ENCODE data around the gene PLCB2.
A peak's percentile ranks its signal among the peaks of the same experiment; 100 is the strongest.

Gene PLCB2

DNA sequence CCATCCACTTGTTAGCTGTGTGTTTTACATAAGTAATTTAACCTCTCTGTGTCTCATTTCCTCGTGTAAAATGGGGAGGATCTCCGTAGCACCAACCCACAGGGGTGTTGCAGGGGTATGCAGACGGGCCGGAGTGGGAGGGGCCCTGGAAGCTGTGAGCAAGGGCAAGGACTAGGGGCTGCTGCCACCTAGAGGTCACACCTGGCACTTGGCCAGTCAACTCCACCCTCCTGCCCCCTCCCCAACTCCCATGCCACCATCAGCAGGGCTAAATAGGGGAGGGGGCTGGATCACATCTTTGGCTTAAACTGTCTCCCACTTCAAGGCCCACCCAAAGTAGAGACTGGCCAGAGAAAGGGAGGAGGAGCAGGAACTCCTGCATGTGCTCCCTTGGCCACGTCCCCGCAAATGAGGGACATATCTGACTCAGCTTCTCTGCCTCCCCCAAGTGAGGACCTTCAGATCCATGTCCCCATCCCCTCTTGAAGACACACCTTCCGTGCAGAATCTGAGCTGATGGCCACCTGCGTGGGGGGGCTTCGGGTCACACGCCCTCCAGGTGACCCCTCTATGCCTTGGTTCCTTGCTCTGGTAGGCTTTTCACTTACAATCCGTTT, 30.4 kb upstream of the PLCB2 start:
- Histone ChIP-seq H2AK5ac (ENCODE audit: low read length) (no peak overlapping the region), H4K8ac (ENCODE audit: low read depth, low read length) (no peak overlapping the region), H2BK120ac (ENCODE audit: low read depth, low read length) (no peak overlapping the region), H2BK5ac (ENCODE audit: low read length) (no peak overlapping the region), H3K4ac (ENCODE audit: low read depth, low read length) (no peak overlapping the region), H3K4me1 (ENCODE audit: control insufficient read depth, low read depth, low read length) (no peaks in the 10 kb centered on the region), H2BK15ac (replicated peaks; ENCODE audit: low read depth) (no peak overlapping the region), H3K18ac (ENCODE audit: low read length) (no peak overlapping the region), H3K4me2 (ENCODE audit: low read length) (no peak overlapping the region), H3K79me2 (ENCODE audit: control insufficient read depth, insufficient read depth, low read length) (no peaks in the 10 kb centered on the region), H3K27me3 (ENCODE audit: insufficient read depth, low read length, poor library complexity) (no peaks in the 10 kb centered on the region), H3K36me3 (ENCODE audit: control insufficient read depth, insufficient read depth, low read length) (no peaks in the 10 kb centered on the region), H3K79me1 (ENCODE audit: low read length) (no peaks in the 10 kb centered on the region), H3K27ac (ENCODE audit: low read depth, low read length) (no peak overlapping the region), H4K5ac (ENCODE audit: low read length) (no peak overlapping the region), H3K4me3 (ENCODE audit: low read length) (no peak overlapping the region), H3K56ac (ENCODE audit: low read length) (peak overlapping the region; percentile 75), H3K9ac (ENCODE audit: low read length) (no peak overlapping the region), H3K23ac (ENCODE audit: low read length) (no peak overlapping the region)
- peak; percentile 91 for DNase-seq
- WGBS (ENCODE audit: extremely low coverage, insufficient coverage, low lambda C conversion rate): no CpG with 5 or more reads among the region's 11 CpGs

GRCh38 chr15:40337597-40337996, 29.9 kb upstream of the PLCB2 start:
- H3K79me2 ChIP-seq (ENCODE audit: control insufficient read depth, insufficient read depth, low read length): no peaks in the 10 kb centered on the region
- H3K18ac ChIP-seq (ENCODE audit: low read length): peak overlapping the region; percentile 10
- no peak overlapping the region for H2BK120ac ChIP-seq (ENCODE audit: low read depth, low read length)
- no peak overlapping the region for H3K23ac ChIP-seq (ENCODE audit: low read length)
- peak overlapping the region; percentile 75 for H3K56ac ChIP-seq (ENCODE audit: low read length)
- no peaks in the 10 kb centered on the region for H3K79me1 ChIP-seq (ENCODE audit: low read length)
- no CpG with 5 or more reads among the region's 19 CpGs for WGBS (ENCODE audit: extremely low coverage, insufficient coverage, low lambda C conversion rate)
- H2AK5ac ChIP-seq (ENCODE audit: low read length): no peak overlapping the region
- no peak overlapping the region for H4K8ac ChIP-seq (ENCODE audit: low read depth, low read length)
- no peak overlapping the region for H3K4ac ChIP-seq (ENCODE audit: low read depth, low read length)
- no peak overlapping the region for H2BK5ac ChIP-seq (ENCODE audit: low read length)
- H3K27ac ChIP-seq (ENCODE audit: low read depth, low read length): no peak overlapping the region
- H3K9ac ChIP-seq (ENCODE audit: low read length): no peak overlapping the region
- no peaks in the 10 kb centered on the region for H3K36me3 ChIP-seq (ENCODE audit: control insufficient read depth, insufficient read depth, low read length)
- H3K4me2 ChIP-seq (ENCODE audit: low read length): no peak overlapping the region
- no peak for DNase-seq
- H4K5ac ChIP-seq (ENCODE audit: low read length): no peak overlapping the region
- H2BK15ac ChIP-seq (replicated peaks; ENCODE audit: low read depth): no peak overlapping the region
- no peaks in the 10 kb centered on the region for H3K4me1 ChIP-seq (ENCODE audit: control insufficient read depth, low read depth, low read length)
- no peak overlapping the region for H3K4me3 ChIP-seq (ENCODE audit: low read length)
- no peaks in the 10 kb centered on the region for H3K27me3 ChIP-seq (ENCODE audit: insufficient read depth, low read length, poor library complexity)

DNA sequence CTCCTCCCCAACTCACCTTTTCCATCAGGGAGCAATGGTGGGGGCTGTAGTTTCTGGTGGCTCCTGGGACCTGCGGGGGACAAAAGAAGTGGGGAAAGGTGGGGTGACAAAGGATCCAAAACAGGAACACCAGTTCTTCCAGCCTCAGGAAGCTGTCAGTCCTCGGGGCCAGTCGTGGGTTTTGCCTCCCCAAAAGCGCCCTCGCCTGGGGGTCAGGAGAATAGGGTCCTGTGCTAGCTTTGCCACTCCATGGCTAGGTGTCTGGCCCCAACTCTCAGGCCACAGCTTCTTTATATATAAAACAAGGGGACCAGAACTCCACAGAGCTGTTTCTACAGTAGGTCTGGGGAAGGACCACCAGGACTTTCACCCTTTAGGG, 29.0 kb upstream of the PLCB2 start:
- no peak overlapping the region for H2BK5ac ChIP-seq (ENCODE audit: low read length)
- no peaks in the 10 kb centered on the region for H3K36me3 ChIP-seq (ENCODE audit: control insufficient read depth, insufficient read depth, low read length)
- H3K4ac ChIP-seq (ENCODE audit: low read depth, low read length): no peak overlapping the region
- no peaks in the 10 kb centered on the region for H3K27me3 ChIP-seq (ENCODE audit: insufficient read depth, low read length, poor library complexity)
- DNase-seq: no peak
- H3K18ac ChIP-seq (ENCODE audit: low read length): no peak overlapping the region
- no peaks in the 10 kb centered on the region for H3K79me1 ChIP-seq (ENCODE audit: low read length)
- H3K23ac ChIP-seq (ENCODE audit: low read length): no peak overlapping the region
- H3K56ac ChIP-seq (ENCODE audit: low read length): no peak overlapping the region
- no peak overlapping the region for H3K4me2 ChIP-seq (ENCODE audit: low read length)
- no CpG with 5 or more reads among the region's 5 CpGs for WGBS (ENCODE audit: extremely low coverage, insufficient coverage, low lambda C conversion rate)
- no peaks in the 10 kb centered on the region for H3K79me2 ChIP-seq (ENCODE audit: control insufficient read depth, insufficient read depth, low read length)
- no peak overlapping the region for H2AK5ac ChIP-seq (ENCODE audit: low read length)
- H3K9ac ChIP-seq (ENCODE audit: low read length): no peak overlapping the region
- no peak overlapping the region for H4K5ac ChIP-seq (ENCODE audit: low read length)
- H3K27ac ChIP-seq (ENCODE audit: low read depth, low read length): no peak overlapping the region
- no peaks in the 10 kb centered on the region for H3K4me1 ChIP-seq (ENCODE audit: control insufficient read depth, low read depth, low read length)
- no peak overlapping the region for H2BK120ac ChIP-seq (ENCODE audit: low read depth, low read length)
- no peak overlapping the region for H2BK15ac ChIP-seq (replicated peaks; ENCODE audit: low read depth)
- no peak overlapping the region for H4K8ac ChIP-seq (ENCODE audit: low read depth, low read length)
- H3K4me3 ChIP-seq (ENCODE audit: low read length): no peak overlapping the region

GRCh38 chr15:40335938-40336743, 28.4 kb upstream of the PLCB2 start:
- no peaks in the 10 kb centered on the region for H3K36me3 ChIP-seq (ENCODE audit: control insufficient read depth, insufficient read depth, low read length)
- no peak overlapping the region for H2AK5ac ChIP-seq (ENCODE audit: low read length)
- H3K27me3 ChIP-seq (ENCODE audit: insufficient read depth, low read length, poor library complexity): no peaks in the 10 kb centered on the region
- H3K79me1 ChIP-seq (ENCODE audit: low read length): no peaks in the 10 kb centered on the region
- H3K4me3 ChIP-seq (ENCODE audit: low read length): no peak overlapping the region
- no peak overlapping the region for H3K4me2 ChIP-seq (ENCODE audit: low read length)
- H4K8ac ChIP-seq (ENCODE audit: low read depth, low read length): no peak overlapping the region
- H3K4me1 ChIP-seq (ENCODE audit: control insufficient read depth, low read depth, low read length): no peaks in the 10 kb centered on the region
- H2BK120ac ChIP-seq (ENCODE audit: low read depth, low read length): no peak overlapping the region
- no peak overlapping the region for H2BK5ac ChIP-seq (ENCODE audit: low read length)
- no peak overlapping the region for H3K56ac ChIP-seq (ENCODE audit: low read length)
- H3K23ac ChIP-seq (ENCODE audit: low read length): no peak overlapping the region
- H3K18ac ChIP-seq (ENCODE audit: low read length): no peak overlapping the region
- DNase-seq: no peak
- no peak overlapping the region for H4K5ac ChIP-seq (ENCODE audit: low read length)
- no peak overlapping the region for H3K27ac ChIP-seq (ENCODE audit: low read depth, low read length)
- no peak overlapping the region for H3K4ac ChIP-seq (ENCODE audit: low read depth, low read length)
- no peak overlapping the region for H3K9ac ChIP-seq (ENCODE audit: low read length)
- WGBS (ENCODE audit: extremely low coverage, insufficient coverage, low lambda C conversion rate): no CpG with 5 or more reads among the region's 13 CpGs
- H2BK15ac ChIP-seq (replicated peaks; ENCODE audit: low read depth): no peak overlapping the region
- H3K79me2 ChIP-seq (ENCODE audit: control insufficient read depth, insufficient read depth, low read length): no peaks in the 10 kb centered on the region

DNA sequence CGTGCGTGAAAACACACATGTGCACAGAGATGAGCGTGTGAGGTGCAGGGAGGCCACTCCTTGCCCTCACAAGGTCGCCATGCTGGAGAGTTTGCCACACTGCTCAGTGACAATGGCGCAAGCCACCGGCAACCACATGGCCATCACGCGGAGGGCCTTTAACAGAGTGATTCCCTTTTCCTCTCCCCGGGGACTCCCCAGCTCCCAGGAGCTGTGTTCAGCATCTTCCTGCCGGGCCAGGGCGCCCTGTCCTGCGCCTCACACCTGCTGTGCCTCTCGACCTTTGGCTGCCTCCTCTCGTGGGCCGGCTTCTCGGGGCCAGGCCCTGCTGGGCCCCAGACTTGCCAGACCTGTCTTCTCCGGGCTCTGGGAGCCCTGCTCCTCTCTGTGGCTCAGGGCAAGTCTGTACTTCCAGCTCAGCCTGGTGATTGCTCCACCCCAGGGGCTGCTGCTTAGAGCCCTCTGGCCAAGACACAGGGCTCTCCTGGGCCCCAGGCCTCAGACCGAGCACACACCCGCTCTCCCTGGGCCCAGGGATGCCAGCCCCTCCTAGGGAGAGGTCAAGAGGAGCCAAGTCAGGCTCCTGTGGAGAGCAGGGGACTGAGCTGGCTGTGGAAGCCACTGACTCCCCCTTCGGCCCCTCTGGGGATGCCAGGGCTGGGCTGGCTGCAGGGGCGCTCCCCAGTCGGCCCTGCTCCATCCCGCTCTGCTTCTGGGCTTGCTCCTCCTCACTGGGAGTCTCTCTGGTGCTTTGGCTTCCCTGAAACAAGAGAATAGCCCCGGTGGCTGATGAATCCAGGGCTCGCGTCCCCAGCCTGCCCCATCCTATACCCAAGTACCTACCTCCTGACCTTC, 27.4 kb upstream of the PLCB2 start:
- Histone ChIP-seq H3K9ac (ENCODE audit: low read length) (no peak overlapping the region), H3K79me2 (ENCODE audit: control insufficient read depth, insufficient read depth, low read length) (no peaks in the 10 kb centered on the region), H3K27me3 (ENCODE audit: insufficient read depth, low read length, poor library complexity) (no peaks in the 10 kb centered on the region), H3K27ac (ENCODE audit: low read depth, low read length) (no peak overlapping the region), H3K36me3 (ENCODE audit: control insufficient read depth, insufficient read depth, low read length) (no peaks in the 10 kb centered on the region), H3K79me1 (ENCODE audit: low read length) (no peaks in the 10 kb centered on the region), H4K8ac (ENCODE audit: low read depth, low read length) (no peak overlapping the region), H2BK120ac (ENCODE audit: low read depth, low read length) (no peak overlapping the region), H3K4ac (ENCODE audit: low read depth, low read length) (no peak overlapping the region), H2BK5ac (ENCODE audit: low read length) (no peak overlapping the region), H3K18ac (ENCODE audit: low read length) (no peak overlapping the region), H2BK15ac (replicated peaks; ENCODE audit: low read depth) (no peak overlapping the region), H2AK5ac (ENCODE audit: low read length) (no peak overlapping the region), H3K56ac (ENCODE audit: low read length) (no peak overlapping the region), H3K4me1 (ENCODE audit: control insufficient read depth, low read depth, low read length) (no peaks in the 10 kb centered on the region), H3K4me3 (ENCODE audit: low read length) (no peak overlapping the region), H4K5ac (ENCODE audit: low read length) (no peak overlapping the region), H3K23ac (ENCODE audit: low read length) (no peak overlapping the region), H3K4me2 (ENCODE audit: low read length) (no peak overlapping the region)
- WGBS (ENCODE audit: extremely low coverage, insufficient coverage, low lambda C conversion rate): no CpG with 5 or more reads among the region's 26 CpGs
- no peak for DNase-seq
